GM21786 (cell line): ENCODE measurements around the gene RAB31.

Experiments used
- ATAC-seq: cut with Tn5 transposase; IDR thresholded peaks from one replicate; pipeline ENCODE4 v1.9.1; 2021; ENCODE audit not compliant: unreplicated experiment

The RAB31 gene

GRCh38 chr18:9910661-9911060, 202.6 kb downstream of the RAB31 start:
- no peak for ATAC-seq

- ATAC-seq = no peak
Observed at GRCh38 chr18:9911226-9911625, 203.1 kb downstream of the RAB31 start.
